Prostate gland (tissue), 2 donors: ENCODE data around the gene TRIM10. TPM values are rescaled to one million over a fixed set of nuclear protein-coding genes. Genes with fewer than 3 reads are reported as not detected.

Experiments
- DNase-seq: peaks from one replicate; pipeline ENCODE4 v3.0.0-alpha.2; 2019; ENCODE audit warnings: low spot score
- H3K27ac ChIP-seq, 2 donors: fragments of 200-600 bp; sonication (generic); 2 replicates each; pipeline ENCODE4 v1.5.1; 2017 to 2019
- H3K27me3 ChIP-seq: fragments of 200-600 bp; sonication (generic); replicated peaks from 2 replicates; pipeline ENCODE4 v1.5.1; 2019; ENCODE audit not compliant: insufficient read depth
- H3K36me3 ChIP-seq, 2 donors: fragments of 200-600 bp; sonication (generic); 1 replicate in 1 of 2; 2 replicates in 1 of 2; pipeline versions ENCODE4 v1.5.1 to v1.8.1; 2017 to 2019
- H3K4me1 ChIP-seq: fragments of 200-600 bp; sonication (generic); replicated peaks from 2 replicates; pipeline ENCODE4 v1.5.1; 2019
- H3K4me3 ChIP-seq, 2 donors: fragments of 200-600 bp; sonication (generic); 2 replicates each; pipeline ENCODE4 v1.5.1; 2017 to 2019
- H3K9me3 ChIP-seq: fragments of 200-600 bp; sonication (generic); 2 replicates; pipeline ENCODE4 v1.5.1; 2017
- POLR2A ChIP-seq: fragments of 450-650 bp; IDR thresholded peaks from one replicate; pipeline ENCODE4 v1.6.1; 2016; ENCODE audit warnings: antibody characterized with exemption, mild to moderate bottlenecking
- POLR2AphosphoS5 ChIP-seq: sonication (generic); formaldehyde crosslinking; IDR thresholded peaks from one replicate; pipeline ENCODE4 v1.6.1; 2017; ENCODE audit warnings: antibody characterized with exemption
- WGBS: methylation state at CpG from one replicate; pipeline ENCODE4 v1.1.5; 2018; 5-methylcytosine and 5-hydroxymethylcytosine counted together
- intact Hi-C: fragments of 100-400 bp; cut with DNase I; formaldehyde crosslinking; loops from one replicate; pipeline ENCODE4 v1.14.2; 2022
- total RNA-seq, 2 donors: library from RNA; depleted of rRNA; stranded (reverse); fragments of >200 nt; gene quantifications; one replicate each; pipeline ENCODE4 v1.1.0, GENCODE V29; 2016
- TF ChIP-seq, protein P1 (sequence below), 4 experiments: fragments of 200-600 bp in 2 of 4; fragments of 450-650 bp in 2 of 4; sonication (generic) in 2 of 4; IDR thresholded peaks; 1 replicate in 3 of 4; 2 replicates in 1 of 4; pipeline ENCODE4 v1.5.1; 2016 to 2019; ENCODE audit warnings: antibody characterized with exemption in 4 of 4, mild to moderate bottlenecking in 2 of 4, moderate library complexity in 2 of 4

The TRIM10 gene
- total RNA-seq, 2 donors from 2014 or later = not detected

DNA sequence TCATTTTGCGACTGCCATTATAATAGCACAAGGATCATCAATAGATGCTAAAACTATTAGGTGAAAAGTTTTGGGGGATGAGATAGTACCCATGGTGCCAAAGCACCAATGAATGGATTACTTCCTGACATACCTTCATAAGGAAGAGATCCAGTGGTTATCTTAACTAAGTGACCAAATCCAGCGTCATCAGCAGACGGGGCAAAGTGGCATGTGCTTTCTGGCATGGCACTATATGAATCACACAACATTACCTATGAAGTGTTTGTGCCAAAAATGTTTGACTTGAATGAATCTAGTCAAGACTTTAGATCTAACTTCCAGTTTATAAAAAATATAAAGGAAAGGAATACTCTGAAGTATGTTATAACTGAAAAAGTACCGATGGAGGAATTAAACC lies 41.4 kb upstream of the TRIM10 start:
- H3K9me3 ChIP-seq = no peaks in the 10 kb centered on the region
- WGBS = 96% methylated on average over 4 of the region's 4 CpGs
- H3K27ac ChIP-seq = no peak overlapping the region
- H3K27me3 ChIP-seq = no peaks in the 10 kb centered on the region
- TF ChIP-seq POLR2AphosphoS5 (no peak), POLR2A (no peak)
- TF ChIP-seq, protein P1, sequence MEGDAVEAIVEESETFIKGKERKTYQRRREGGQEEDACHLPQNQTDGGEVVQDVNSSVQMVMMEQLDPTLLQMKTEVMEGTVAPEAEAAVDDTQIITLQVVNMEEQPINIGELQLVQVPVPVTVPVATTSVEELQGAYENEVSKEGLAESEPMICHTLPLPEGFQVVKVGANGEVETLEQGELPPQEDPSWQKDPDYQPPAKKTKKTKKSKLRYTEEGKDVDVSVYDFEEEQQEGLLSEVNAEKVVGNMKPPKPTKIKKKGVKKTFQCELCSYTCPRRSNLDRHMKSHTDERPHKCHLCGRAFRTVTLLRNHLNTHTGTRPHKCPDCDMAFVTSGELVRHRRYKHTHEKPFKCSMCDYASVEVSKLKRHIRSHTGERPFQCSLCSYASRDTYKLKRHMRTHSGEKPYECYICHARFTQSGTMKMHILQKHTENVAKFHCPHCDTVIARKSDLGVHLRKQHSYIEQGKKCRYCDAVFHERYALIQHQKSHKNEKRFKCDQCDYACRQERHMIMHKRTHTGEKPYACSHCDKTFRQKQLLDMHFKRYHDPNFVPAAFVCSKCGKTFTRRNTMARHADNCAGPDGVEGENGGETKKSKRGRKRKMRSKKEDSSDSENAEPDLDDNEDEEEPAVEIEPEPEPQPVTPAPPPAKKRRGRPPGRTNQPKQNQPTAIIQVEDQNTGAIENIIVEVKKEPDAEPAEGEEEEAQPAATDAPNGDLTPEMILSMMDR (IDR thresholded peaks at IDR 0.05) = no peak
- H3K36me3 ChIP-seq = peaks cover 8 to 10% of the 10 kb centered on the region in 2 donors
- peaks cover 13% of the 10 kb centered on the region for H3K4me1 ChIP-seq
- intact Hi-C loops = no loop called here
- DNase-seq = no peak
- no peak overlapping the region for H3K4me3 ChIP-seq

DNA sequence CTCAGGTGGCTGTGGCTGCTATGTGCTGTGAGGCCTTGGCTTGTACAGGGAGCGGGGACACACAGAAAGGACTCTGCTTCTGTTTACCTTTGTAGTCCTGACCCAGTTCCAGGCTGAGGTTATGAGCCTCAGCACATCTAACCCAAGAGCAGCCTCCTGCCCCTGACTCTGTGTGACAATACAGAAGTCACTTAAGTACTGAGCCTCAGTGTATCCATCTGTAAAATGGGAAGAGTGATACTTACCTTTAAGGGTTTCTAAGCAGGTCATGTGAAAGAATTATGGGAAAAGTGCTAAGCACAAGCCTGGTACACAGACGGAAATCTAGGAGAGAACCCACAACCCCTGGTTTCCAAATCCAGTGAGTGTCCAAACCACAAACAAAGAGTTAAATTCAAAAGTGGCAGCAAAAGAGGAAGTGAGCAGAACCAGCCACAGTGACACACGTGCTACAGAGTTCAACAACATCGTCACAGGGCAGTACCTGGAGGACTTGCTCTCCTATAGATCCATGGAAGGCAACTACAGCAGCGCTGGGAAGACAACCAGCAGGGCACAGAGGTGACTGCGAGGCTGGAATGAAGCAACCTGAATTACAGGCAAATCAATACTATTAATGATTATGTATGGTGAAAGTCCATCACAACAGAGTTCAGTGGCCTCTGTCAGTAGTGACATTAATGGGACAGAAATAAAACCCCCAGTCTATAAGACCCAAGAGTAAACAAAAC lies 39.7 kb upstream of the TRIM10 start:
- Histone ChIP-seq H3K27me3 (no peaks in the 10 kb centered on the region), H3K4me3 (no peak overlapping the region), H3K27ac (no peak overlapping the region), H3K36me3 (peaks cover 14 to 15% of the 10 kb centered on the region in 2 donors), H3K4me1 (no peaks in the 10 kb centered on the region), H3K9me3 (no peaks in the 10 kb centered on the region)
- TF ChIP-seq POLR2A = no peak
- TF ChIP-seq POLR2AphosphoS5 = no peak
- TF ChIP-seq, protein P1 (IDR thresholded peaks at IDR 0.05) = no peak
- intact Hi-C loops = no loop called here
- WGBS = 72% methylated on average over 6 of the region's 6 CpGs
- DNase-seq = no peak

DNA sequence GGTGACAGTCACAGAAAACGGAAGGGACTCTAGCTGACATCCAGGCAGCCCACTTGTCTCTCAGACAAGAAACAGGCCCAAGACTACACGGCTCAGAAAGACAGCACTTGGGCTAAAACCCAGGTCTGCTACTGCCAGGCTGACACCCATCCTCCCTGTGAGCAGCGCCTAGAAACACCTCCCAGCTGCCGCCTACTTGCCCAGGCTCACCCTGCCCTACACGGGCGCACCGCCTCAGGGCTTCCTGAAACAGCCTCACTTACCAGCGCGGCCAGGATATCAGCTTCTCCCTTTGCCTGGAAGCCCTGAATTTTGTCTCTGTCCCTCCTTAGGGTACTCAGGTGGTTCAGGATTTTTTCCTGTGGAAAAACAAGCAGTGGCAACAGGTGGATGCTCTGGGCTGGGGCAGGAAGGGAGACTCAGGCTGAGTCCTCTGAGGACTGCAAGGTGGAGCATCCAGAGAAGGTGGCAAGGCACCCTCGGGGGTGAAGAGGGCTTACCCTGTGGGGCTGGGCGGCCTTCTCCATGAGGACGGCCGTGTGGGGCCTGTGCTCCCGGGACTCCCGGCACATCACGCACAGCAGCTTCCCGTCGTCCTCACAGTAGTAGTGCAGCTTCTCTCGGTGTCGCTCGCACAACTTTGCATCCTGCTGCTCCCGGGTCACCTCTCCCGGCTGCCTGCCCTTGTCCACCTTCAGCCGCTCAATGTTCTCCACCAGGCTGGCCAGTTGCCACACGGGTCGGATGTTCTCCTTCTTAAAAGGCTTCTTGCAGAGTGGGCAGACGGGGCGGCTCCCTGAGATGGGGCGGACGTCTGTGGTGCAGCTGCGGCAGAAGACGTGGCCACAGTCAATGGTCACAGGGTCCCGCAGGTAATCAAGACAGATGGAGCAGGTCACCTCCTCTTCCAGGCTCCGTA lies 37.4 kb upstream of the TRIM10 start:
- H3K27me3 ChIP-seq = no peaks in the 10 kb centered on the region
- DNase-seq = no peak
- no peak overlapping the region for H3K27ac ChIP-seq
- TF ChIP-seq POLR2AphosphoS5 (no peak), POLR2A (no peak)
- TF ChIP-seq, protein P1 (IDR thresholded peaks at IDR 0.05) = no peak
- intact Hi-C loops = no loop called here
- H3K36me3 ChIP-seq = peaks cover 14 to 15% of the 10 kb centered on the region in 2 donors
- no peaks in the 10 kb centered on the region for H3K4me1 ChIP-seq
- WGBS = 93% methylated on average over 34 of the region's 34 CpGs
- H3K4me3 ChIP-seq = no peak overlapping the region
- no peaks in the 10 kb centered on the region for H3K9me3 ChIP-seq

DNA sequence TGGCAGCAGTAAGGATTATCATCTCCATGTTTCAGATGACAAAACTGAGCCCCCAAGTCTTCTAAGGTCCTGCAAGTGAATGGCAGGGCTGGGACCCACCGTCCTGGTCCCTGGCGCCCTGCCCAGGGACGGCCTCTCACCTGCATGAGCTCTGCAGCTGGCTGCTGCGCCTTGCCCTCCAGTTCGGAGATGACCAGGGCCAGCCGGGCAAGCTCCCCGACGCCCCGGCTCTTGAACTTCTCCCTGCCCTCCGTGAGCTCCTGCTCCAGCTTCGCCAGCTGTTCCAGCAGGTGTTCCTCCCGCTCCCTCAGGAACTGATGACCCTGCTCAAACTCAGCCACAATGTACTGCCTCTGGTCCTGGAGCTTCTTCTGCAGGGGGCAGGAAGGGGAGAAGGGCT lies 35.4 kb upstream of the TRIM10 start:
- Histone ChIP-seq H3K27ac (no peak overlapping the region), H3K27me3 (no peaks in the 10 kb centered on the region), H3K36me3 (peaks cover 14 to 15% of the 10 kb centered on the region in 2 donors), H3K4me3 (no peak overlapping the region), H3K4me1 (no peaks in the 10 kb centered on the region), H3K9me3 (no peaks in the 10 kb centered on the region)
- 88% methylated on average over 12 of the region's 12 CpGs for WGBS
- DNase-seq = no peak
- TF ChIP-seq POLR2AphosphoS5 (no peak), POLR2A (no peak)
- TF ChIP-seq, protein P1 (IDR thresholded peaks at IDR 0.05) = no peak
- intact Hi-C loops = no loop called here
